Measurements from ENCODE around the gene NUCB2. TPM values are rescaled to one million over a fixed set of nuclear protein-coding genes. Genes with fewer than 3 reads are reported as not detected.
"Not testable (repeated sequence)": the region's sequence is repeated elsewhere in the genome, so short reads cannot be mapped to it uniquely, and the experiment has no call there.

The NUCB2 gene
- total and polyA plus RNA-seq, 2 donors from 2014 or later: 73.0 to 93.5 TPM

DNA sequence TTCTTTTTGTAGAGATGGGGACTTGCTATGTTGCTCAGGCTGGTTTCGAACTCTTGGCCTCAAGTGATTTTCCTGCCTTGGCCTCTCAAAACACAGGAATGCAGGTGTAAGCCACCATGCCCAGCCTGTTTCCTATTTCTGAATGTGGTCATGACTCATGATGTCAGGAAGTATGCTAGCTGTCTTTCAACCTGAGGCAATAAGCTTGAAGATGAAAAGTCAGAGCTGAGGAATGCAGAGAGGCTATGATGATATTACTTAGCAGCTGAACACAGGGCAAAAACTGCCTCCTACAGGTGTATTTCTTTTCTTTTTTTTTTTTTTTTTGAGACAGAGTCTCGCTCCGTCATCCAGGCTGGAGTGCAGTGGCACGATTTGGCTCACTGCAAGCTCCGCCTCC, 9.0 kb upstream of the NUCB2 start:
- DNase-seq (no peak), FAIRE-seq (no peak)
- TF ChIP-seq, protein P1, sequence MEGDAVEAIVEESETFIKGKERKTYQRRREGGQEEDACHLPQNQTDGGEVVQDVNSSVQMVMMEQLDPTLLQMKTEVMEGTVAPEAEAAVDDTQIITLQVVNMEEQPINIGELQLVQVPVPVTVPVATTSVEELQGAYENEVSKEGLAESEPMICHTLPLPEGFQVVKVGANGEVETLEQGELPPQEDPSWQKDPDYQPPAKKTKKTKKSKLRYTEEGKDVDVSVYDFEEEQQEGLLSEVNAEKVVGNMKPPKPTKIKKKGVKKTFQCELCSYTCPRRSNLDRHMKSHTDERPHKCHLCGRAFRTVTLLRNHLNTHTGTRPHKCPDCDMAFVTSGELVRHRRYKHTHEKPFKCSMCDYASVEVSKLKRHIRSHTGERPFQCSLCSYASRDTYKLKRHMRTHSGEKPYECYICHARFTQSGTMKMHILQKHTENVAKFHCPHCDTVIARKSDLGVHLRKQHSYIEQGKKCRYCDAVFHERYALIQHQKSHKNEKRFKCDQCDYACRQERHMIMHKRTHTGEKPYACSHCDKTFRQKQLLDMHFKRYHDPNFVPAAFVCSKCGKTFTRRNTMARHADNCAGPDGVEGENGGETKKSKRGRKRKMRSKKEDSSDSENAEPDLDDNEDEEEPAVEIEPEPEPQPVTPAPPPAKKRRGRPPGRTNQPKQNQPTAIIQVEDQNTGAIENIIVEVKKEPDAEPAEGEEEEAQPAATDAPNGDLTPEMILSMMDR (IDR thresholded peaks at IDR 0.05; ENCODE audit: borderline replicate concordance, extremely low read depth, insufficient read depth): no peak
- intact Hi-C loops (cut with DNase I): no loop called here
- H3K4me1 ChIP-seq (ENCODE audit: control insufficient read depth in 2 of 3, insufficient read depth in 2 of 3, low read depth in 1 of 3, low read length in 3 of 3): no peaks in the 10 kb centered on the region
- no peak overlapping the region for H3K9ac ChIP-seq (ENCODE audit: low read length in 3 of 3)
- no peaks in the 10 kb centered on the region for H3K9me3 ChIP-seq (ENCODE audit: control insufficient read depth in 2 of 3, insufficient read depth in 1 of 3, low read length in 3 of 3)
- H3K36me3 ChIP-seq (ENCODE audit: control insufficient read depth in 2 of 3, insufficient read depth in 3 of 3, low read length in 3 of 3): no peaks in the 10 kb centered on the region
- H3K4me3 ChIP-seq (ENCODE audit: low read length in 3 of 3): no peak overlapping the region
- H3K27ac ChIP-seq (ENCODE audit: low read depth in 2 of 2, low read length in 2 of 2): no peak overlapping the region
- H3K27me3 ChIP-seq (ENCODE audit: control insufficient read depth, insufficient read depth, low read length): no peaks in the 10 kb centered on the region

DNA sequence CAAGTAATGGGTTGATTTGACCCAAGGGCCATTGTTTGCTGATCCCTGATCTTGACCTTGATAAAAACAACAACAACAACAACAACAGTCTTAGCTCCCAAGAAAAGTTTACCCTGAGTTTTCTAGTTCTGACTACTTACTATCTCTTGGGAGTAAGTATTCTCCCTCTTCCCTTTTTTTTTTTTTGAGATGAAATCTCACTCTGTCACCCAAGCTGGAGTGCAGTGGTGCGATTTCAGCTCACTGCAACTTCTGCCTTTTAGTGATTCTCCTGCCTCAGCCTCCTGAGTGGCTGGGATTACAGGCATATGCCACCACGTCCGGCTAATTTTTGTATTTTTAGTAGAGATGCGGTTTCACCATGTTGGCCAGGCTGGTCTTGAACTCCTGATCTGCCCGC, 8.0 kb upstream of the NUCB2 start:
- H3K27me3 ChIP-seq (ENCODE audit: control insufficient read depth, insufficient read depth, low read length); H3K4me1 ChIP-seq (ENCODE audit: control insufficient read depth in 2 of 3, insufficient read depth in 2 of 3, low read depth in 1 of 3, low read length in 3 of 3); H3K4me3 ChIP-seq (ENCODE audit: low read length in 3 of 3); H3K36me3 ChIP-seq (ENCODE audit: control insufficient read depth in 2 of 3, insufficient read depth in 3 of 3, low read length in 3 of 3); intact Hi-C loops (cut with DNase I); H3K9ac ChIP-seq (ENCODE audit: low read length in 3 of 3); H3K9me3 ChIP-seq (ENCODE audit: control insufficient read depth in 2 of 3, insufficient read depth in 1 of 3, low read length in 3 of 3); FAIRE-seq; DNase-seq; H3K27ac ChIP-seq (ENCODE audit: low read depth in 2 of 2, low read length in 2 of 2): not testable (repeated sequence)

DNA sequence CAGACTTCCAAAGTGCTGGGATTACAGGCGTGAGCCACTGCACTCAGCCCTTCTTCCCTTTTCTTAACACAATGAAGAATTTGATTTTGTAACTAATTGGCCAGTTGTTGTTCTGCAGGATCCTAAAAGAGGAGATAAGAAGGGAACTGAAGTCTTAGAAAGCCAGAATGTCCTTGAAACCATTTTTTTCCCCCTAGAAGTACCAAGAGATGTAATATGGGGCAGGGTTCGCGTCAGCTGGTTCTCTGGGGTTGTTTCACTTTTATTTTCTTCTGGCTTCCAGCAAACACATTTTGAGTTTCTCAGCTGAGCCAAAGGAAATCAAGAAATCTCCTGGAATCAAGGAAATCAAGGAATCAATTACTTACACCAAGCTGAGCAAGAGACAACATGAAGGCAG, 7.6 kb upstream of the NUCB2 start:
- Histone ChIP-seq H3K27ac (ENCODE audit: low read depth in 2 of 2, low read length in 2 of 2) (no peak overlapping the region), H3K27me3 (ENCODE audit: control insufficient read depth, insufficient read depth, low read length) (no peaks in the 10 kb centered on the region), H3K36me3 (ENCODE audit: control insufficient read depth in 2 of 3, insufficient read depth in 3 of 3, low read length in 3 of 3) (no peaks in the 10 kb centered on the region), H3K4me3 (ENCODE audit: low read length in 3 of 3) (no peak overlapping the region), H3K9me3 (ENCODE audit: control insufficient read depth in 2 of 3, insufficient read depth in 1 of 3, low read length in 3 of 3) (no peaks in the 10 kb centered on the region), H3K4me1 (ENCODE audit: control insufficient read depth in 2 of 3, insufficient read depth in 2 of 3, low read depth in 1 of 3, low read length in 3 of 3) (no peaks in the 10 kb centered on the region), H3K9ac (ENCODE audit: low read length in 3 of 3) (no peak overlapping the region)
- no peak for DNase-seq
- TF ChIP-seq, protein P1 (IDR thresholded peaks at IDR 0.05; ENCODE audit: borderline replicate concordance, extremely low read depth, insufficient read depth): no peak
- intact Hi-C loops (cut with DNase I): no loop called here
- FAIRE-seq: no peak

DNA sequence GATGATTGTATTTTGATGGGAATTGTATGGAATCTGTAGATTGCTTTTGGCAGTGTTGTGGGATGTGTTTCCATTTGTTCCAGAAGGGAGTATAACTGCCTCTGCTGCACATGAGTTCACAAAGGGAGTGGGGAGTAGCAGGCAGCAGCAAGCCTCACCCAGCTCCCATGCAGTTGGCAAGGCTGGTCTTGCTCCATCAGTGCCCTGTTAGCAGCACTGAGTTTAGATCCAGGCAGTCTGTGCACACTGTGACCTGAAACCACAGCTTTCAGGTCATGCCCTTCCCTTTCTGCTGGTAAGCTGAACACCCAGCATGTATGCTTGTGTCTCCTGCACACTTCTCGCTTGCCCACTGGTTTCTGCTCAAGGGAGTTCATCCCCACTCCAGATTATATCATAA, 3.7 kb upstream of the NUCB2 start:
- Histone ChIP-seq H3K27me3 (ENCODE audit: control insufficient read depth, insufficient read depth, low read length) (no peaks in the 10 kb centered on the region), H3K4me3 (ENCODE audit: low read length in 3 of 3) (no peak overlapping the region), H3K9ac (ENCODE audit: low read length in 3 of 3) (no peak overlapping the region), H3K36me3 (ENCODE audit: control insufficient read depth in 2 of 3, insufficient read depth in 3 of 3, low read length in 3 of 3) (no peaks in the 10 kb centered on the region), H3K9me3 (ENCODE audit: control insufficient read depth in 2 of 3, insufficient read depth in 1 of 3, low read length in 3 of 3) (no peaks in the 10 kb centered on the region), H3K4me1 (ENCODE audit: control insufficient read depth in 2 of 3, insufficient read depth in 2 of 3, low read depth in 1 of 3, low read length in 3 of 3) (peaks cover 0 to 6% (median 0%) of the 10 kb centered on the region in 3 donors), H3K27ac (ENCODE audit: low read depth in 2 of 2, low read length in 2 of 2) (no peak overlapping the region)
- peak in 4 of 5 donors; percentile 38 to 58 (median 49) for DNase-seq
- intact Hi-C loops (cut with DNase I): no loop called here
- FAIRE-seq: no peak
- TF ChIP-seq, protein P1 (IDR thresholded peaks at IDR 0.05; ENCODE audit: borderline replicate concordance, extremely low read depth, insufficient read depth): no peak

All from kidney (tissue), 14 donors.